Mesothelial cell of epicardium (in vitro differentiated cells): ENCODE results near the gene SYNDIG1. TPM values are rescaled to one million over a fixed set of nuclear protein-coding genes. Genes with fewer than 3 reads are reported as not detected.

ENCODE experiments used
- DNase-seq, 2 experiments: peaks; one replicate each; pipeline ENCODE4 v3.0.0; 2021; ENCODE audit warnings: low spot score in 2 of 2; ENCODE audit not compliant: unreplicated experiment in 2 of 2
- H3K27ac Mint-ChIP-seq: 2 replicates; pipeline ENCODE4 v1.8.0; 2021; ENCODE audit warnings: mixed read lengths
- H3K27me3 Mint-ChIP-seq: 2 replicates; pipeline ENCODE4 v1.8.0; 2021; ENCODE audit warnings: low read depth, mixed read lengths
- H3K36me3 Mint-ChIP-seq: 2 replicates; pipeline ENCODE4 v1.8.0; 2021; ENCODE audit warnings: mixed read lengths
- H3K4me1 Mint-ChIP-seq: 2 replicates; pipeline ENCODE4 v1.8.0; 2021; ENCODE audit warnings: mixed read lengths
- H3K4me3 Mint-ChIP-seq: 2 replicates; pipeline ENCODE4 v1.8.0; 2021; ENCODE audit warnings: mild to moderate bottlenecking, moderate library complexity, mixed read lengths
- H3K9me3 Mint-ChIP-seq: 2 replicates; pipeline ENCODE4 v1.8.0; 2021; ENCODE audit warnings: mixed read lengths
- CTCF ChIP-seq: fragments of 200-600 bp; sonication (generic); IDR thresholded peaks from one replicate; pipeline ENCODE4 v1.5.0; 2021; ENCODE audit warnings: antibody characterized with exemption; ENCODE audit not compliant: unreplicated experiment
- total RNA-seq: library from RNA; stranded (reverse); gene quantifications from 3 replicates; pipeline ENCODE4 v1.2.1, GENCODE V29; 2021

Gene SYNDIG1
- total RNA-seq, 1 donor from 2014 or later: 0.80 TPM

GRCh38 chr20:24699321-24700165 is 230.1 kb downstream of the SYNDIG1 start:
- Mint-ChIP-seq H3K9me3 (no peaks in the 10 kb centered on the region), H3K4me3 (no peak overlapping the region), H3K36me3 (no peaks in the 10 kb centered on the region), H3K4me1 (peaks cover 9% of the 10 kb centered on the region), H3K27ac (no peak overlapping the region), H3K27me3 (peaks cover 26% of the 10 kb centered on the region)
- no peak for TF ChIP-seq CTCF
- peak in 1 of 2 experiments; percentile 31 for DNase-seq

GRCh38 chr20:24700166-24700860 is 230.9 kb downstream of the SYNDIG1 start:
- Mint-ChIP-seq H3K36me3 (no peaks in the 10 kb centered on the region), H3K27me3 (peaks cover 25% of the 10 kb centered on the region), H3K4me3 (no peak overlapping the region), H3K4me1 (peaks cover 1% of the 10 kb centered on the region), H3K27ac (no peak overlapping the region), H3K9me3 (no peaks in the 10 kb centered on the region)
- no peak for TF ChIP-seq CTCF
- DNase-seq: peak in 1 of 2 experiments; percentile 21

- no peak for DNase-seq
- Mint-ChIP-seq H3K36me3 (no peaks in the 10 kb centered on the region), H3K27me3 (peaks cover 25% of the 10 kb centered on the region), H3K9me3 (no peaks in the 10 kb centered on the region), H3K27ac (no peak overlapping the region), H3K4me1 (no peaks in the 10 kb centered on the region), H3K4me3 (no peak overlapping the region)
- TF ChIP-seq CTCF: no peak
Observed at GRCh38 chr20:24701027-24701426, 231.6 kb downstream of the SYNDIG1 start.

GRCh38 chr20:24701668-24702067 is 232.2 kb downstream of the SYNDIG1 start:
- Mint-ChIP-seq H3K9me3 (no peaks in the 10 kb centered on the region), H3K27me3 (peaks cover 28% of the 10 kb centered on the region), H3K27ac (no peak overlapping the region), H3K4me3 (no peak overlapping the region), H3K4me1 (no peaks in the 10 kb centered on the region), H3K36me3 (no peaks in the 10 kb centered on the region)
- TF ChIP-seq CTCF: no peak
- DNase-seq: no peak

GRCh38 chr20:24702501-24703283 is 233.3 kb downstream of the SYNDIG1 start:
- no peak for TF ChIP-seq CTCF
- Mint-ChIP-seq H3K36me3 (no peaks in the 10 kb centered on the region), H3K4me3 (no peak overlapping the region), H3K27ac (no peak overlapping the region), H3K9me3 (no peaks in the 10 kb centered on the region), H3K27me3 (peaks cover 26% of the 10 kb centered on the region), H3K4me1 (no peaks in the 10 kb centered on the region)
- DNase-seq: peak in 1 of 2 experiments; percentile 20
